Erythroblast (primary cell): ENCODE results near the gene TNIK.

Experiments
- GATA1 ChIP-seq: IDR thresholded peaks from 2 replicates; pipeline ENCODE4 v1.6.1; 2011; ENCODE audit warnings: low read depth, mild to moderate bottlenecking, control low read depth, low read length, moderate library complexity
- POLR2A ChIP-seq: IDR thresholded peaks from 2 replicates; pipeline ENCODE4 v1.6.1; 2011; ENCODE audit warnings: mild to moderate bottlenecking, low read length

DNA sequence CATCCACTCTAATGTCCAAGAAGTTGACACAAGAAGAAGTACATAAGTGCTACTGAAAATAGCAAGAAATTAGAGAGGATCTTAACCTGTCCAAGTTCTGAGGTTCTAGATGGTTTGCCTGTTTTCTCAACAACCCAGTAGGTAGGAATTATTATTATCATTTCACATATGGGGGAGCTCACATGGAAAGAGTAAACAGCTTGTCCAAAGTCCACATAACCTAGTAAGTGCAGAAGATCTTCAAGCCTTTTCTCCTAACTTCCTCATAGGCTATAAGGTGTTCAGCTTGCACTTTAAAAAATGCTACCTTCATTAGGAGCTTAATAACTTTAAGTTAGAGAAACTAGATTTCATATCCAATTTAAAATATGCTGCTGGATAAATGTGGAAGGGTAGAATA, 436.6 kb downstream of the TNIK start:
- TF ChIP-seq POLR2A (no peak), GATA1 (no peak)
